GM18498 (cell line): ENCODE measurements around the gene ZNF891.

ENCODE experiments used
- ATAC-seq: cut with Tn5 transposase; IDR thresholded peaks from one replicate; pipeline ENCODE4 v1.9.1; 2021; ENCODE audit warnings: mild to moderate bottlenecking, moderate library complexity; ENCODE audit not compliant: unreplicated experiment

ZNF891 gene

GRCh38 chr12:133063556-133063955 lies 66.5 kb downstream of the ZNF891 start:
- ATAC-seq, result no peak

- no peak for ATAC-seq
Measured at GRCh38 chr12:133061954-133062353, 68.1 kb downstream of the ZNF891 start.

- ATAC-seq, result no peak
Measured at GRCh38 chr12:133058203-133059113, 71.6 kb downstream of the ZNF891 start.

- ATAC-seq, result no peak
Measured at GRCh38 chr12:133057446-133057845, 72.6 kb downstream of the ZNF891 start.
